GM21619 (cell line): Measurements from ENCODE around the gene GPR50.

Source experiments
- ATAC-seq: cut with Tn5 transposase; IDR thresholded peaks from one replicate; pipeline ENCODE4 v1.9.1; 2021; ENCODE audit not compliant: unreplicated experiment

The GPR50 gene

DNA sequence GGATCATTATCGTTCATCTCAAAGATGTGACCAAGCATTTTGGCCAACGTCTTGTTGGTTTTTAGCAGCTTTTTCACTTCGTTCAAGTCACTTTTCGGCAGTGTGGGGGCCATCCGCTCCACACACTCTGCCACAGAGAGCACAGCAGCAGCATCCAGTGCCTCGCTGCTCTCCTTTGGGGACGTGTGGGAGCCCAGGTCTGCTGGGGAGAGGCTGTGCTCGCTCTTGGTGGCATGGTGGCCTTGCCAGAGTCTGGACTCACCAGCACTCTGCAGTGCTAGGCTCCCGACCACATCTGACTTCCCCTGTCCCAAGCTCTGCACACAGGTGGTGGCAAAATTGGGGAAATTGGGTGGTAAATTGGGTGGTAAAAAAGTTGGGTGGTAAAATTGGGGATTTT is 50.6 kb downstream of the GPR50 start:
- ATAC-seq = no peak

DNA sequence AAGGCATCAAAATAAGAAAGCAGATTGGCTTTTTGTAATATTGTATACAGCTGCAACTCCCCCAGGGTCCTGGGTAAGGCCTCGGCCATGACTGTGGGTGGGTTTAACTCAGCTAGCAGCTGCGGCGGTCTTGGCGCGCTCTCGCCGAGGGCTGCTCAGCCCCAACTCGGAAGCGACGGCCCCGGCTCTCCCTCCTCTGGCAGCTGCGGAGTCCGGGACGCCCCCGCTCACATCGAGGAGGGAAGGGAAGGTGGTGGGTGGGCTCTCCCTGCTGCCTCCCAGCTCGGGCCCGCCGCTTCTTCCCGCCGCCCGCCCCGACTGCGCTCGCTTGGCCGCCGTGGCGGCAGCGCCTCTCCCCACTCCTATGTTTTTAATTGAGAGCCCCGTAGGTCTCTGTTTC is 51.2 kb downstream of the GPR50 start:
- ATAC-seq = no peak

DNA sequence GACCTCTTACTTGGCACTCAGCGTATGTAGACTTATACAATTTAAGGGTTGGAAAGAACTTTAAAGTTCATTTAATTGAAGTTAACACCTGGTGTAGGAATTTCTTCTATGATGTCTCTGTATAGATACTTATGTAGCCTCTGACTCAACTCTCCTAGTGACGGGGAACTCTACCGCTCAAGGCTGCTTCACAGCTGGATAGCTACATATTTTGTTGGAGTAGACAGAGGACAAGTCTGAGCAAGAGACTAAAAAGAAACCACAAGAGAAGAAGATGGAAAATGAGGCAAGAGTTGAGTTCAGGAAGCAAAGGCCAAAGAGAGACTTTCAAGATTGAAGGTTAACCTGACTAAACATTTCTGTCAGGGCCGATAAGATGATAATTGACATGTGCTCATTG is 52.6 kb downstream of the GPR50 start:
- no peak for ATAC-seq
